Measurements from ENCODE around the gene CDH4. TPM values are rescaled to one million over a fixed set of nuclear protein-coding genes. Genes with fewer than 3 reads are reported as not detected.

CDH4 gene
- total and polyA plus RNA-seq, 9 of the 15 experiments (the other 6 are each of a cell fraction or from before 2014, with no cell fraction given): 0.04 TPM; not detected in 8

- TF ChIP-seq, protein P1, sequence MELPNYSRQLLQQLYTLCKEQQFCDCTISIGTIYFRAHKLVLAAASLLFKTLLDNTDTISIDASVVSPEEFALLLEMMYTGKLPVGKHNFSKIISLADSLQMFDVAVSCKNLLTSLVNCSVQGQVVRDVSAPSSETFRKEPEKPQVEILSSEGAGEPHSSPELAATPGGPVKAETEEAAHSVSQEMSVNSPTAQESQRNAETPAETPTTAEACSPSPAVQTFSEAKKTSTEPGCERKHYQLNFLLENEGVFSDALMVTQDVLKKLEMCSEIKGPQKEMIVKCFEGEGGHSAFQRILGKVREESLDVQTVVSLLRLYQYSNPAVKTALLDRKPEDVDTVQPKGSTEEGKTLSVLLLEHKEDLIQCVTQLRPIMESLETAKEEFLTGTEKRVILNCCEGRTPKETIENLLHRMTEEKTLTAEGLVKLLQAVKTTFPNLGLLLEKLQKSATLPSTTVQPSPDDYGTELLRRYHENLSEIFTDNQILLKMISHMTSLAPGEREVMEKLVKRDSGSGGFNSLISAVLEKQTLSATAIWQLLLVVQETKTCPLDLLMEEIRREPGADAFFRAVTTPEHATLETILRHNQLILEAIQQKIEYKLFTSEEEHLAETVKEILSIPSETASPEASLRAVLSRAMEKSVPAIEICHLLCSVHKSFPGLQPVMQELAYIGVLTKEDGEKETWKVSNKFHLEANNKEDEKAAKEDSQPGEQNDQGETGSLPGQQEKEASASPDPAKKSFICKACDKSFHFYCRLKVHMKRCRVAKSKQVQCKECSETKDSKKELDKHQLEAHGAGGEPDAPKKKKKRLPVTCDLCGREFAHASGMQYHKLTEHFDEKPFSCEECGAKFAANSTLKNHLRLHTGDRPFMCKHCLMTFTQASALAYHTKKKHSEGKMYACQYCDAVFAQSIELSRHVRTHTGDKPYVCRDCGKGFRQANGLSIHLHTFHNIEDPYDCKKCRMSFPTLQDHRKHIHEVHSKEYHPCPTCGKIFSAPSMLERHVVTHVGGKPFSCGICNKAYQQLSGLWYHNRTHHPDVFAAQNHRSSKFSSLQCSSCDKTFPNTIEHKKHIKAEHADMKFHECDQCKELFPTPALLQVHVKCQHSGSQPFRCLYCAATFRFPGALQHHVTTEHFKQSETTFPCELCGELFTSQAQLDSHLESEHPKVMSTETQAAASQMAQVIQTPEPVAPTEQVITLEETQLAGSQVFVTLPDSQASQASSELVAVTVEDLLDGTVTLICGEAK (IDR thresholded peaks at IDR 0.05): no peak
- TF ChIP-seq, protein P1 (CRISPR knock-in tag; IDR thresholded peaks at IDR 0.05): no peak
- no peak for TF ChIP-seq ZNF280A (IDR thresholded peaks at IDR 0.05; ENCODE audit: low read depth, partially characterized antibody)
- TF ChIP-seq TEAD4 (IDR thresholded peaks at IDR 0.05; ENCODE audit: low read length): no peak
- TF ChIP-seq TEAD4 (CRISPR knock-in tag; IDR thresholded peaks at IDR 0.05; ENCODE audit: borderline replicate concordance): no peak
Measured at GRCh38 chr20:61748376-61748775, 496.3 kb downstream of the CDH4 start (continued).
